Mesendoderm (in vitro differentiated cells): ENCODE results near the gene TOMM40.

Source experiments
- DNase-seq: peaks from one replicate; pipeline ENCODE4 v3.0.0; 2013
- H2AK5ac ChIP-seq: 2 replicates; pipeline ENCODE4 v1.6.1; 2013; ENCODE audit warnings: low read length, inconsistent platforms
- H2BK120ac ChIP-seq: 2 replicates; pipeline ENCODE4 v1.6.1; 2013; ENCODE audit warnings: low read depth, mild to moderate bottlenecking, low read length, moderate library complexity, mixed read lengths
- H2BK15ac ChIP-seq: replicated peaks from 2 replicates; pipeline ENCODE4 v1.6.1; 2013; ENCODE audit warnings: low read depth, mild to moderate bottlenecking, moderate library complexity
- H2BK5ac ChIP-seq: 2 replicates; pipeline ENCODE4 v1.6.1; 2013; ENCODE audit warnings: low read length, inconsistent platforms
- H3K18ac ChIP-seq: 2 replicates; pipeline ENCODE4 v1.6.1; 2013; ENCODE audit warnings: mild to moderate bottlenecking, low read length, mixed read lengths
- H3K23ac ChIP-seq: one replicate; pipeline ENCODE4 v1.6.1; 2013; ENCODE audit warnings: low read length
- H3K27ac ChIP-seq: 2 replicates; pipeline ENCODE4 v1.5.1; 2013; ENCODE audit warnings: low read depth, mild to moderate bottlenecking, inconsistent platforms, low read length, moderate library complexity
- H3K27me3 ChIP-seq: 2 replicates; pipeline ENCODE4 v1.6.1; 2013; ENCODE audit warnings: low read length, control low read depth, mild to moderate bottlenecking, inconsistent platforms; ENCODE audit not compliant: insufficient read depth, poor library complexity
- H3K36me3 ChIP-seq: 2 replicates; pipeline ENCODE4 v1.6.1; 2013; ENCODE audit warnings: low read length, inconsistent platforms; ENCODE audit not compliant: control insufficient read depth, insufficient read depth
- H3K4ac ChIP-seq: one replicate; pipeline ENCODE4 v1.6.1; 2013; ENCODE audit warnings: low read depth, mild to moderate bottlenecking, low read length, moderate library complexity
- H3K4me1 ChIP-seq: 2 replicates; pipeline ENCODE4 v1.6.1; 2013; ENCODE audit warnings: low read depth, low read length, inconsistent platforms; ENCODE audit not compliant: control insufficient read depth
- H3K4me2 ChIP-seq: 2 replicates; pipeline ENCODE4 v1.6.1; 2013; ENCODE audit warnings: low read length
- H3K4me3 ChIP-seq: 2 replicates; pipeline ENCODE4 v1.5.1; 2013; ENCODE audit warnings: mild to moderate bottlenecking, low read length
- H3K56ac ChIP-seq: one replicate; pipeline ENCODE4 v1.6.1; 2013; ENCODE audit warnings: low read length
- H3K79me1 ChIP-seq: 2 replicates; pipeline ENCODE4 v1.6.1; 2013; ENCODE audit warnings: low read length, inconsistent platforms
- H3K79me2 ChIP-seq: 2 replicates; pipeline ENCODE4 v1.6.1; 2013; ENCODE audit warnings: mild to moderate bottlenecking, low read length; ENCODE audit not compliant: control insufficient read depth, insufficient read depth
- H3K9ac ChIP-seq: 2 replicates; pipeline ENCODE4 v1.6.1; 2013; ENCODE audit warnings: low read length, inconsistent platforms
- H4K5ac ChIP-seq: one replicate; pipeline ENCODE4 v1.6.1; 2013; ENCODE audit warnings: low read length
- H4K8ac ChIP-seq: one replicate; pipeline ENCODE4 v1.6.1; 2013; ENCODE audit warnings: low read depth, mild to moderate bottlenecking, control low read depth, low read length, moderate library complexity
- WGBS: extraction: QIAGEN DNeasy Blood & Tissue Kit; methylation state at CpG from one replicate; pipeline ENCODE4 v1.1.7; 2013; ENCODE audit warnings: low lambda C conversion rate, missing lambda C conversion rate; ENCODE audit not compliant: insufficient coverage; ENCODE audit errors: extremely low coverage; 5-methylcytosine and 5-hydroxymethylcytosine counted together

TOMM40 gene

GRCh38 chr19:44904426-44904994, 13.5 kb downstream of the TOMM40 start:
- Histone ChIP-seq H3K4me2 (no peak overlapping the region), H3K4ac (no peak overlapping the region), H2BK120ac (no peak overlapping the region), H2BK5ac (no peak overlapping the region), H3K4me3 (no peak overlapping the region), H2BK15ac (no peak overlapping the region), H3K56ac (no peak overlapping the region), H4K5ac (no peak overlapping the region), H3K18ac (no peak overlapping the region), H3K27me3 (no peaks in the 10 kb centered on the region), H3K79me2 (peaks cover 4% of the 10 kb centered on the region), H3K4me1 (no peaks in the 10 kb centered on the region), H4K8ac (no peak overlapping the region), H3K27ac (peak overlapping the region; percentile 0), H3K9ac (no peak overlapping the region), H3K79me1 (peaks cover 4% of the 10 kb centered on the region), H2AK5ac (no peak overlapping the region), H3K36me3 (peaks cover 14% of the 10 kb centered on the region), H3K23ac (no peak overlapping the region)
- WGBS: no CpG with 5 or more reads among the region's 12 CpGs
- peak; percentile 61 for DNase-seq

GRCh38 chr19:44905437-44906160, 14.5 kb downstream of the TOMM40 start, which contains the start of gene APOE:
APOE (plus strand) TSS chr19:44905796; CDS start chr19:44906625, 829 bp downstream.
- Histone ChIP-seq H3K27ac (peak within 1 kb of the TSS; percentile 69), H3K4me3 (peak within 1 kb of the TSS; percentile 93)

GRCh38 chr19:44907613-44908012, 16.6 kb downstream of the TOMM40 start:
- no peak overlapping the region for H2AK5ac ChIP-seq
- no peak overlapping the region for H3K4me3 ChIP-seq
- peaks cover 4% of the 10 kb centered on the region for H3K79me2 ChIP-seq
- no peak overlapping the region for H2BK120ac ChIP-seq
- no CpG with 5 or more reads among the region's 12 CpGs for WGBS
- H4K5ac ChIP-seq: no peak overlapping the region
- no peak overlapping the region for H3K18ac ChIP-seq
- H3K4me1 ChIP-seq: peaks cover 7% of the 10 kb centered on the region
- H3K27me3 ChIP-seq: no peaks in the 10 kb centered on the region
- peaks cover 6% of the 10 kb centered on the region for H3K36me3 ChIP-seq
- H3K4ac ChIP-seq: no peak overlapping the region
- H3K79me1 ChIP-seq: peaks cover 4% of the 10 kb centered on the region
- no peak overlapping the region for H3K27ac ChIP-seq
- no peak overlapping the region for H2BK15ac ChIP-seq
- no peak overlapping the region for H3K9ac ChIP-seq
- no peak overlapping the region for H2BK5ac ChIP-seq
- no peak overlapping the region for H4K8ac ChIP-seq
- H3K56ac ChIP-seq: peak overlapping the region; percentile 34
- H3K23ac ChIP-seq: no peak overlapping the region
- H3K4me2 ChIP-seq: no peak overlapping the region
- DNase-seq: no peak

More at GRCh38 chr19:44905437-44906160, 14.5 kb downstream of the TOMM40 start, which contains the start of gene APOE:
- peak within 1 kb of the TSS; percentile 97 for H3K56ac ChIP-seq
- no peak within 1 kb of the TSS for H4K8ac ChIP-seq
- peak within 1 kb of the TSS; percentile 85 for H2BK5ac ChIP-seq
- H3K9ac ChIP-seq: peak within 1 kb of the TSS; percentile 97
- WGBS: no CpG with 5 or more reads among the region's 20 CpGs
- H2BK15ac ChIP-seq: no peak within 1 kb of the TSS
- H3K27me3 ChIP-seq: no peaks in the 10 kb centered on the region
- no peak within 1 kb of the TSS for H4K5ac ChIP-seq
- no peaks in the 10 kb centered on the region for H3K4me1 ChIP-seq
- peak within 1 kb of the TSS; percentile 77 for H2AK5ac ChIP-seq
- peaks cover 4% of the 10 kb centered on the region for H3K79me1 ChIP-seq
- H3K4me2 ChIP-seq: peak within 1 kb of the TSS; percentile 85
- peak within 1 kb of the TSS; percentile 74 for H3K4ac ChIP-seq
- peaks cover 10% of the 10 kb centered on the region for H3K36me3 ChIP-seq
- H3K23ac ChIP-seq: peak within 1 kb of the TSS; percentile 59
- DNase-seq: peak; percentile 92
- peaks cover 4% of the 10 kb centered on the region for H3K79me2 ChIP-seq
- H3K18ac ChIP-seq: peak within 1 kb of the TSS; percentile 75
- no peak within 1 kb of the TSS for H2BK120ac ChIP-seq

- Histone ChIP-seq H3K56ac (no peak overlapping the region), H3K79me2 (peaks cover 4% of the 10 kb centered on the region), H3K4me2 (no peak overlapping the region), H3K79me1 (peaks cover 4% of the 10 kb centered on the region), H3K4me3 (no peak overlapping the region), H2AK5ac (no peak overlapping the region), H3K4ac (no peak overlapping the region), H3K36me3 (peaks cover 4% of the 10 kb centered on the region), H4K8ac (no peak overlapping the region), H3K27ac (no peak overlapping the region), H2BK15ac (no peak overlapping the region), H3K4me1 (peaks cover 7% of the 10 kb centered on the region), H2BK120ac (no peak overlapping the region), H3K18ac (no peak overlapping the region), H3K27me3 (no peaks in the 10 kb centered on the region), H4K5ac (no peak overlapping the region), H3K23ac (no peak overlapping the region), H2BK5ac (no peak overlapping the region), H3K9ac (no peak overlapping the region)
- WGBS: no CpG with 5 or more reads among the region's 46 CpGs
- DNase-seq: no peak
Observed at GRCh38 chr19:44908074-44908835, 17.2 kb downstream of the TOMM40 start.

GRCh38 chr19:44908836-44909261, 17.8 kb downstream of the TOMM40 start:
- Histone ChIP-seq H2BK120ac (no peak overlapping the region), H3K36me3 (peaks cover 4% of the 10 kb centered on the region), H3K4me1 (peaks cover 7% of the 10 kb centered on the region), H3K56ac (no peak overlapping the region), H2AK5ac (no peak overlapping the region), H3K4ac (no peak overlapping the region), H3K79me1 (peaks cover 4% of the 10 kb centered on the region), H3K4me3 (no peak overlapping the region), H4K5ac (no peak overlapping the region), H3K23ac (no peak overlapping the region), H3K4me2 (no peak overlapping the region), H2BK5ac (no peak overlapping the region), H3K27me3 (no peaks in the 10 kb centered on the region), H2BK15ac (no peak overlapping the region), H3K18ac (no peak overlapping the region), H3K9ac (no peak overlapping the region), H3K27ac (no peak overlapping the region), H3K79me2 (peaks cover 4% of the 10 kb centered on the region), H4K8ac (no peak overlapping the region)
- no CpG with 5 or more reads among the region's 44 CpGs for WGBS
- DNase-seq: no peak
